ENCODE measurements around the gene EPB41L1. TPM values are rescaled to one million over a fixed set of nuclear protein-coding genes. Genes with fewer than 3 reads are reported as not detected.

Gene EPB41L1
- total and polyA plus RNA-seq, 4 experiments from 2014 or later: 0.17 to 0.30 TPM; not detected in 2

DNA sequence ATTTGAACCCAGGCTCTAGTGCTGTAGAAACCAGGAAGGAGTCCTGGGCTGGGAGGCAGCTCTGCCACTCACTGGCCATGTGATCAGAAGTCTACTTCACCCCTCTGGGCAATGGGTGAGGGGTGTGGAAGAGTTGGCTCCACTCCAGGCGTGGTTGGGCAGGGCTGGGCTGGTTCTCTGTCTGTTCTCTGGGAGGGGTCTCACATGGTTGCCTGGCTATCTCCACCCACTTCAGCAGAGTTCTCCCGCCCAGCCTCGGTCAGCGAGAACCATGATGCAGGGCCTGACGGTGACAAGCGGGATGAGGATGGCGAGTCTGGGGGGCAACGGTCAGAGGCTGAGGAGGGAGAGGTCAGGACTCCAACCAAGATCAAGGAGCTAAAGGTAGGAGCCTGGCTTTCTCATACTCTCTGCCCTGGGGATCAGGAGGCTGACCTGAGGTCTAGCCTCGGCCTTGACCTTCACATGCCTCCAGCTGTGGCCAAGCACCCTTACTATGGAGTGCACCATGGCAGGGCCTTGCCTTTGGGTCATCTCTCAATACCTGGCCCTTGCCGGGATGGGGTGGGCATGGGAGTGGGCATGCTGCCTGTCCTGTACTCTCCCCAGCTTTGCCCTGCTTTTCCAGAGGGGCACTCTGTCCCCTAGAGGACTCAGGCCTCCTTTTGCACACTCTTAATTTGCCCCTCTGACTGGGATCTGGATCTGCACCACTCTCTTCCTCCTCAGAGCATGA lies 39.6 kb downstream of the EPB41L1 start:
- Mint-ChIP-seq H3K4me3 (no peak overlapping the region), H3K9me3 (no peaks in the 10 kb centered on the region), H3K36me3 (no peaks in the 10 kb centered on the region), H3K4me1 (no peaks in the 10 kb centered on the region), H3K27ac (no peak overlapping the region), H3K27me3 (peaks cover 6 to 8% of the 10 kb centered on the region in 2 donors)
- H3K36me3 ChIP-seq (ENCODE audit: insufficient read depth, low read length): no peaks in the 10 kb centered on the region
- intact Hi-C loops (cut with micrococcal nuclease): no loop called here
- H3K4me1 ChIP-seq (ENCODE audit: insufficient read depth, low read length): no peaks in the 10 kb centered on the region
- POLR2A ChIA-PET (ENCODE audit: partially characterized antibody): no interaction called here
- H3K4me3 ChIP-seq (ENCODE audit: low read length in 2 of 2): no peak overlapping the region
- DNase-seq: no peak
- no peaks in the 10 kb centered on the region for H3K9me3 ChIP-seq (ENCODE audit: control insufficient read depth in 1 of 2, low read length in 2 of 2)
- H3K27me3 ChIP-seq (ENCODE audit: insufficient read depth, low read length): no peaks in the 10 kb centered on the region
- H3K27ac ChIP-seq (ENCODE audit: low read depth, low read length): no peak overlapping the region
- CTCF ChIA-PET (ENCODE audit: partially characterized antibody): interaction anchor here (1.1 to 3.9 kb wide), 2 partner anchors 9 to 201 kb away, joined by 5 to 28 read pairs; no protein-coding TSS in a partner anchor

DNA sequence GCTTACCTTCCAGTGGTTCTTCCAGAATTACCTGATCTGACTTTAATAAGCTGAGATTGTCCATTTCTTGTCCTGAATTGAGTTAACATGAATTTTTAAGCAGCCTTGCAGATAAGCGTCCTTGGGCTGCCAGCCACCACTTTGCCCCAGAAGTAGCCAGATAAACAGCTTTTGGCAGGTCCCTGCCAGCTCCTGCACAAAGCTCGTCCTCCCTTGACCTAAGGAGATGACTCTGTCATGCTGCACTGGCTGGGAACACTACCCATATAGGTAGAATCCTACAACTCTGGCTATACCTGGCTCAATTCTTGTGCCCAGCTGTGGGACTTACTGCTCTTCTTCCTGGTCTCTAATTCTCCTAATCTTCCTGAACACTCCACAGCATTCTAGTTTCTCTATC lies 42.1 kb downstream of the EPB41L1 start:
- H3K36me3 ChIP-seq (ENCODE audit: insufficient read depth, low read length): no peaks in the 10 kb centered on the region
- H3K27me3 Mint-ChIP-seq: peaks cover 6 to 15% of the 10 kb centered on the region in 2 donors
- H3K27ac ChIP-seq (ENCODE audit: low read depth, low read length): no peak overlapping the region
- H3K9me3 Mint-ChIP-seq: no peaks in the 10 kb centered on the region
- no peak overlapping the region for H3K27ac Mint-ChIP-seq
- no peaks in the 10 kb centered on the region for H3K36me3 Mint-ChIP-seq
- intact Hi-C loops (cut with micrococcal nuclease): no loop called here
- no peak overlapping the region for H3K4me3 ChIP-seq (ENCODE audit: low read length in 2 of 2)
- no peaks in the 10 kb centered on the region for H3K9me3 ChIP-seq (ENCODE audit: control insufficient read depth in 1 of 2, low read length in 2 of 2)
- no peak overlapping the region for H3K4me3 Mint-ChIP-seq
- DNase-seq: no peak
- peaks cover 3% of the 10 kb centered on the region for H3K4me1 ChIP-seq (ENCODE audit: insufficient read depth, low read length)
- H3K4me1 Mint-ChIP-seq: no peaks in the 10 kb centered on the region
- CTCF ChIA-PET (ENCODE audit: partially characterized antibody): interaction anchor here (0.8 to 2.3 kb wide), 6 partner anchors 9 to 204 kb away, joined by 3 to 8 read pairs (median 5); no protein-coding TSS in a partner anchor
- POLR2A ChIA-PET (ENCODE audit: partially characterized antibody): no interaction called here
- no peaks in the 10 kb centered on the region for H3K27me3 ChIP-seq (ENCODE audit: insufficient read depth, low read length)

DNA sequence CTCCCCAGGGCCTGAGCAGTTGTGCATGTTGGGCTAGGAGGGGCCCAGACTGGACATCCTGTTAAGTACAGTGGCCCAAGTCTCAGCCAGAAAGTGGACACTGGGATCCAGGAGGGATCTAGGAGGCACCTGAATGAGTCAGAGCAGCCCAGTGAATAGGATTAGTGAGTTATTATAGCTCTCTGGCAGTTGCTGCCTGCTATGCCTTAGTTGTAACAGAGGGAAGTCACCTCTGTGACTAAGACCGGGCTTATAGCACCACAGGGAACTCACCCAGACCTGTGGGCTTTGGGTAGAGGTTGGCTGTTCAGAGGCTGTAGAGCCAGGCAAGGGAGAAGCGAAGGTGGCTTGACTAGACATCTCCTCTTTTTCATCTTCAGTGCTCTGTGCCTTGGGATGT lies 42.7 kb downstream of the EPB41L1 start:
- Mint-ChIP-seq H3K36me3 (no peaks in the 10 kb centered on the region), H3K9me3 (no peaks in the 10 kb centered on the region), H3K4me3 (no peak overlapping the region), H3K27me3 (peaks cover 6 to 15% of the 10 kb centered on the region in 2 donors), H3K4me1 (no peaks in the 10 kb centered on the region), H3K27ac (no peak overlapping the region)
- Histone ChIP-seq H3K9me3 (ENCODE audit: control insufficient read depth in 1 of 2, low read length in 2 of 2) (no peaks in the 10 kb centered on the region), H3K4me3 (ENCODE audit: low read length in 2 of 2) (no peak overlapping the region), H3K27ac (ENCODE audit: low read depth, low read length) (no peak overlapping the region), H3K36me3 (ENCODE audit: insufficient read depth, low read length) (no peaks in the 10 kb centered on the region), H3K27me3 (ENCODE audit: insufficient read depth, low read length) (no peaks in the 10 kb centered on the region), H3K4me1 (ENCODE audit: insufficient read depth, low read length) (peaks cover 3% of the 10 kb centered on the region)
- intact Hi-C loops (cut with micrococcal nuclease): no loop called here
- ChIA-PET CTCF (ENCODE audit: partially characterized antibody) (interaction anchor here (2.1 to 2.3 kb wide), 3 partner anchors 12 to 204 kb away, joined by 5 to 8 read pairs (median 7); no protein-coding TSS in a partner anchor), POLR2A (ENCODE audit: partially characterized antibody) (no interaction called here)
- no peak for DNase-seq

DNA sequence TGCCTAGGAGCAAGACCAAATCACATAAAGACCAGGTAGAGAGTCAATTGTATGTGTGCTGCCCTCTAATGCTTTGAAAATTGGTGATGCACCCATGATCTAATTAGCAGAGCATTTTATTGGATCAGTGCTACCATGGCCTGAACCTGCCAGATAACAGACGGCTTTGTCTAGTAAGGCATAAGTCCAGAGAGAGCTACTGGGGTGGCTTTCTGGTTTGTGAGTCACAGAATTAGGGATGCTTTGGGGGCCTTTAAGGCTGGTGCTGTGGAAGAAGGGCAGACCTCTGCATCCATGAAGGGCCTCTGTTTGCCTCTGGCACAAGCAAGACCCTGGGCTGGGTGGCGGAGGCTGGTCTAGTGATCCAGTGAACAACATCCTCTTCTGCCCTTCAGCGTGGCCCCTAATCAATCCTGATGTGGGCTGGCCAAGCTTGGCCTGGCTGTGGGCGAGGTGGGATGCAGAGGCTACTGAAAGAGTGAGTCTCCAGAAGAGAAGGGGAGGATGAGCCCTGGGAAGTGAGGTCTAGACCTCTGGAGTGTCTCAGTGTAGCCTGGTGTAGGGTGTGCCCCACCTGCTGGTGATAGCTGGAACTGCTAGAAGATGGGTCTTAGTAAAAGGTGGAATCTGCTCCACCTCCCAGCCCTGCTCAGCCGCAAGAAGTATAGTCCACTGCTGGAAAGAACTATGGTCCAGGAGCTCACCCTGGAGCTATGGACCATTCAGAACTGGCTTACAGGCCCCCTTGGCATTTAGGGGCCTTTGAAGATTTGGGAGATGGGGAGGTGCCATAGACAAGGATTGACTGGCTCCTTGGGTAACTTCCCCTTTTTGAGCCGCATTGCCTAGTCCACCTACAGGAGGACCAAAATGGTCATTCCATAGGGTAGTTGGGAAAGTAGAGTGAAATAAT lies 45.1 kb downstream of the EPB41L1 start:
- Mint-ChIP-seq H3K27ac (no peak overlapping the region), H3K9me3 (peaks cover 0 to 1% (median 0%) of the 10 kb centered on the region in 8 donors)

DNA sequence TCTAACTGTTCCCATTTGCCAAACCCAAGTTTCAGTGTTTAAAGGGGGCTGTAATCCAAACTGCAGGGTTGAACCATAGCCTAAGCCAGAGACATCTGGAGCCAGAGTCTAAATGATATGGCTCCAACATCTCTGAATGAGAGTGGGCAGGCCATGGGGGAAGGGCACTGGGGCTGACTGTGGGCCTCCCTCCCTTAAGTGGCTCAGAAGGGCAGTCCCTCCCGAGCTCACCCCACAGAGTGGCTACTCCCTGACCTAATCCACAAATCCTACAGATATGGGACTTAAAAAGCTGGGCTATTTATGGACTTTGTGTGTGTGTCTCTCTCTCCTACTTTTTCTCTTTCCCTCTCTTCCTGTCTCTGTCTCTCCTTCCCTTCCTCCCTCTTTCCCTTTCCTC lies 45.9 kb downstream of the EPB41L1 start:
- peaks cover 3% of the 10 kb centered on the region for H3K4me1 ChIP-seq (ENCODE audit: insufficient read depth, low read length)
- no peaks in the 10 kb centered on the region for H3K36me3 ChIP-seq (ENCODE audit: insufficient read depth, low read length)
- H3K9me3 Mint-ChIP-seq: peaks cover 0 to 1% (median 0%) of the 10 kb centered on the region in 8 donors
- no peaks in the 10 kb centered on the region for H3K27me3 ChIP-seq (ENCODE audit: insufficient read depth, low read length)
- no peaks in the 10 kb centered on the region for H3K9me3 ChIP-seq (ENCODE audit: control insufficient read depth in 1 of 2, low read length in 2 of 2)
- CTCF ChIA-PET (ENCODE audit: partially characterized antibody): interaction anchor here (0.7 to 6.2 kb wide), 11 partner anchors 10 to 239 kb away, joined by 3 to 58 read pairs (median 11); no protein-coding TSS in a partner anchor
- no peak overlapping the region for H3K4me3 ChIP-seq (ENCODE audit: low read length in 2 of 2)
- intact Hi-C loops (cut with micrococcal nuclease): loop anchor here (5.0 kb wide), 1 partner anchor 1332 kb away; no protein-coding TSS in a partner anchor
- H3K27me3 Mint-ChIP-seq: peaks cover 6 to 16% of the 10 kb centered on the region in 2 donors
- no peak overlapping the region for H3K27ac ChIP-seq (ENCODE audit: low read depth, low read length)
- no peaks in the 10 kb centered on the region for H3K36me3 Mint-ChIP-seq
- H3K27ac Mint-ChIP-seq: peak overlapping the region in 1 of 7 donors; percentile 42
- H3K4me1 Mint-ChIP-seq: peaks cover 3 to 6% (median 4%) of the 10 kb centered on the region in 4 donors
- no peak overlapping the region for H3K4me3 Mint-ChIP-seq
- POLR2A ChIA-PET (ENCODE audit: partially characterized antibody): no interaction called here
- DNase-seq: no peak

More for the DNA sequence above, 45.1 kb downstream of the EPB41L1 start:
- Histone ChIP-seq H3K9me3 (ENCODE audit: control insufficient read depth in 1 of 2, low read length in 2 of 2) (no peaks in the 10 kb centered on the region), H3K36me3 (ENCODE audit: insufficient read depth, low read length) (no peaks in the 10 kb centered on the region), H3K4me1 (ENCODE audit: insufficient read depth, low read length) (peaks cover 3% of the 10 kb centered on the region), H3K27me3 (ENCODE audit: insufficient read depth, low read length) (no peaks in the 10 kb centered on the region), H3K27ac (ENCODE audit: low read depth, low read length) (no peak overlapping the region), H3K4me3 (ENCODE audit: low read length in 2 of 2) (no peak overlapping the region)
- Mint-ChIP-seq H3K36me3 (no peaks in the 10 kb centered on the region), H3K4me3 (no peak overlapping the region), H3K4me1 (peaks cover 3 to 6% (median 4%) of the 10 kb centered on the region in 4 donors), H3K27me3 (peaks cover 6 to 16% of the 10 kb centered on the region in 2 donors)
- POLR2A ChIA-PET (ENCODE audit: partially characterized antibody): no interaction called here
- intact Hi-C loops (cut with micrococcal nuclease): loop anchor here (1.0 to 5.0 kb wide), 3 partner anchors 43 to 1333 kb away; no protein-coding TSS in a partner anchor
- peak; percentile 50 to 62 (median 58) for DNase-seq
- CTCF ChIA-PET (ENCODE audit: partially characterized antibody): interaction anchor here (0.7 to 6.2 kb wide), 20 partner anchors 8 to 251 kb away, joined by 3 to 58 read pairs (median 4); no protein-coding TSS in a partner anchor

DNA sequence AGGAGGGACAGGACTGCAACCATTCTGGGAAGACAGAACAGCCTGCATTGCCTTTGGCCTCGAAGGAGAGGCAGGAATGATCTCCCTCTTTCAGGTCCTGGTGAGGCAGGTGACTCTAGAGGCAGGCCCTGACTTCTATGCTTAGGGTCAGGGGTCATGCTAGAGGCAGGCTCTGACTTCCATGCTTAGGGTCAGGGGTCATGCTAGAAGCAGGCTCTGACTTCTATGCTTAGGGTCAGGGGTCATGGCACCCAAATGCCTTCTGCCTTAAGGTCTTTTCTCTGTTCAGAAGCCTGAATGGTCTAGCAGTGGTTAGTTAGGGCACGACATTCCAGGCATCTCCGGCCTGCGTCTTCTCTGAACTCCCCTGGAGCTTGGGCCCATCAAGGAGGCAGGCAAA lies 46.7 kb downstream of the EPB41L1 start:
- H3K36me3 ChIP-seq (ENCODE audit: insufficient read depth, low read length): no peaks in the 10 kb centered on the region
- ChIA-PET CTCF (ENCODE audit: partially characterized antibody) (interaction anchor here (0.6 to 6.2 kb wide), 11 partner anchors 8 to 554 kb away, joined by 3 to 58 read pairs (median 6); no protein-coding TSS in a partner anchor), POLR2A (ENCODE audit: partially characterized antibody) (no interaction called here)
- no peak for DNase-seq
- Mint-ChIP-seq H3K4me3 (no peak overlapping the region), H3K36me3 (no peaks in the 10 kb centered on the region), H3K9me3 (peaks cover 0 to 1% (median 0%) of the 10 kb centered on the region in 8 donors), H3K27me3 (peaks cover 3 to 16% of the 10 kb centered on the region in 2 donors), H3K27ac (no peak overlapping the region), H3K4me1 (peaks cover 3 to 6% (median 4%) of the 10 kb centered on the region in 4 donors)
- H3K9me3 ChIP-seq (ENCODE audit: control insufficient read depth in 1 of 2, low read length in 2 of 2): no peaks in the 10 kb centered on the region
- H3K4me3 ChIP-seq (ENCODE audit: low read length in 2 of 2): no peak overlapping the region
- no peaks in the 10 kb centered on the region for H3K27me3 ChIP-seq (ENCODE audit: insufficient read depth, low read length)
- intact Hi-C loops (cut with micrococcal nuclease): loop anchor here (5.0 kb wide), 1 partner anchor 1331 kb away; no protein-coding TSS in a partner anchor
- no peak overlapping the region for H3K27ac ChIP-seq (ENCODE audit: low read depth, low read length)
- H3K4me1 ChIP-seq (ENCODE audit: insufficient read depth, low read length): peaks cover 3% of the 10 kb centered on the region
